Uterus (tissue), 2 donors: ENCODE results near the gene SACM1L.

Experiments
- CTCF ChIP-seq, 4 experiments: fragments of 200-600 bp in 2 of 4; fragments of 450-650 bp in 2 of 4; sonication (generic) in 2 of 4; IDR thresholded peaks; one replicate each; pipeline ENCODE4 v1.5.1; 2016 to 2019; ENCODE audit warnings: antibody characterized with exemption in 4 of 4, mild to moderate bottlenecking in 2 of 4, moderate library complexity in 1 of 4
- POLR2A ChIP-seq, 2 donors: fragments of 450-650 bp; IDR thresholded peaks; one replicate each; pipeline ENCODE4 v1.6.1; 2016; ENCODE audit warnings: antibody characterized with exemption in 2 of 2, mild to moderate bottlenecking in 1 of 2, moderate library complexity in 1 of 2

GRCh38 chr3:45730409-45731154 is 41.4 kb downstream of the SACM1L start:
- TF ChIP-seq POLR2A (IDR thresholded peaks at IDR 0.05) (no peak), CTCF (IDR thresholded peaks at IDR 0.05) (no peak)
